ENCODE measurements around the gene C16orf95. TPM values are rescaled to one million over a fixed set of nuclear protein-coding genes. Genes with fewer than 3 reads are reported as not detected.

C16orf95 gene
- polyA plus RNA-seq, 3 donors from 2014 or later, result 3.2 to 7.7 (median 4.4) TPM

- H3K4me1 Mint-ChIP-seq, result peaks cover 0 to 1% of the 10 kb centered on the region in 2 donors
- peaks cover 4 to 16% (median 8%) of the 10 kb centered on the region in 3 donors for H3K36me3 Mint-ChIP-seq
- H3K27me3 Mint-ChIP-seq (ENCODE audit: low read depth in 3 of 3), result peaks cover 0 to 6% (median 0%) of the 10 kb centered on the region in 3 donors
- DNase-seq, result no peak
- H3K9me3 Mint-ChIP-seq, result no peaks in the 10 kb centered on the region
- H3K4me3 Mint-ChIP-seq, result no peak overlapping the region
- no peak overlapping the region for H3K27ac Mint-ChIP-seq
Measured at GRCh38 chr16:87356491-87356853, 39.3 kb upstream of the C16orf95 start.

GRCh38 chr16:87353613-87354012 lies 36.4 kb upstream of the C16orf95 start:
- no peak overlapping the region for H3K4me3 Mint-ChIP-seq
- H3K27me3 Mint-ChIP-seq (ENCODE audit: low read depth in 3 of 3), result peaks cover 0 to 2% (median 1%) of the 10 kb centered on the region in 3 donors
- H3K36me3 Mint-ChIP-seq, result peaks cover 0 to 9% (median 4%) of the 10 kb centered on the region in 3 donors
- no peak for DNase-seq
- no peak overlapping the region for H3K27ac Mint-ChIP-seq
- H3K4me1 Mint-ChIP-seq, result peaks cover 0 to 1% of the 10 kb centered on the region in 2 donors
- H3K9me3 Mint-ChIP-seq, result no peaks in the 10 kb centered on the region

GRCh38 chr16:87352818-87353217 lies 35.6 kb upstream of the C16orf95 start:
- Mint-ChIP-seq H3K4me3 (no peak overlapping the region), H3K27me3 (ENCODE audit: low read depth in 3 of 3) (peaks cover 0 to 2% (median 1%) of the 10 kb centered on the region in 3 donors), H3K27ac (no peak overlapping the region), H3K36me3 (peaks cover 0 to 4% (median 0%) of the 10 kb centered on the region in 3 donors), H3K4me1 (peaks cover 0 to 1% of the 10 kb centered on the region in 2 donors), H3K9me3 (no peaks in the 10 kb centered on the region)
- no peak for DNase-seq

GRCh38 chr16:87351320-87351698 lies 34.1 kb upstream of the C16orf95 start:
- H3K36me3 Mint-ChIP-seq, result peaks cover 0 to 1% (median 0%) of the 10 kb centered on the region in 3 donors
- peaks cover 0 to 1% of the 10 kb centered on the region in 2 donors for H3K4me1 Mint-ChIP-seq
- no peaks in the 10 kb centered on the region for H3K9me3 Mint-ChIP-seq
- H3K27me3 Mint-ChIP-seq (ENCODE audit: low read depth in 3 of 3), result peaks cover 0 to 2% (median 0%) of the 10 kb centered on the region in 3 donors
- peak overlapping the region in 1 of 6 donors; percentile 17 for H3K27ac Mint-ChIP-seq
- no peak for DNase-seq
- no peak overlapping the region for H3K4me3 Mint-ChIP-seq

- DNase-seq, result no peak
- Mint-ChIP-seq H3K27me3 (ENCODE audit: low read depth in 3 of 3) (peaks cover 0 to 2% (median 0%) of the 10 kb centered on the region in 3 donors), H3K27ac (no peak overlapping the region), H3K4me1 (peaks cover 1 to 2% of the 10 kb centered on the region in 2 donors), H3K36me3 (peaks cover 0 to under 1% (median 0%) of the 10 kb centered on the region in 3 donors), H3K4me3 (no peak overlapping the region), H3K9me3 (no peaks in the 10 kb centered on the region)
Measured at GRCh38 chr16:87350681-87351319, 33.6 kb upstream of the C16orf95 start.

GRCh38 chr16:87350031-87350430 lies 32.8 kb upstream of the C16orf95 start:
- no peaks in the 10 kb centered on the region for H3K9me3 Mint-ChIP-seq
- no peak for DNase-seq
- H3K27ac Mint-ChIP-seq, result peak overlapping the region in 1 of 6 donors; percentile 58
- peaks cover 0 to 2% (median 2%) of the 10 kb centered on the region in 3 donors for H3K27me3 Mint-ChIP-seq (ENCODE audit: low read depth in 3 of 3)
- H3K4me3 Mint-ChIP-seq, result no peak overlapping the region
- H3K4me1 Mint-ChIP-seq, result peaks cover 5 to 9% of the 10 kb centered on the region in 2 donors
- peaks cover 0 to 6% (median 5%) of the 10 kb centered on the region in 3 donors for H3K36me3 Mint-ChIP-seq

GRCh38 chr16:87348616-87349157 lies 31.5 kb upstream of the C16orf95 start:
- peaks cover 7 to 10% of the 10 kb centered on the region in 2 donors for H3K4me1 Mint-ChIP-seq
- no peak overlapping the region for H3K4me3 Mint-ChIP-seq
- no peak overlapping the region for H3K27ac Mint-ChIP-seq
- no peak for DNase-seq
- peaks cover 0 to 2% (median 2%) of the 10 kb centered on the region in 3 donors for H3K27me3 Mint-ChIP-seq (ENCODE audit: low read depth in 3 of 3)
- peaks cover 0 to 10% (median 5%) of the 10 kb centered on the region in 3 donors for H3K36me3 Mint-ChIP-seq
- no peaks in the 10 kb centered on the region for H3K9me3 Mint-ChIP-seq

- H3K4me1 Mint-ChIP-seq, result peaks cover 6 to 10% of the 10 kb centered on the region in 2 donors
- H3K4me3 Mint-ChIP-seq, result no peak overlapping the region
- H3K36me3 Mint-ChIP-seq, result peaks cover 0 to 10% (median 5%) of the 10 kb centered on the region in 3 donors
- no peak for DNase-seq
- H3K9me3 Mint-ChIP-seq, result no peaks in the 10 kb centered on the region
- peaks cover 0 to 2% (median 2%) of the 10 kb centered on the region in 3 donors for H3K27me3 Mint-ChIP-seq (ENCODE audit: low read depth in 3 of 3)
- H3K27ac Mint-ChIP-seq, result no peak overlapping the region
Measured at GRCh38 chr16:87347932-87348615, 30.9 kb upstream of the C16orf95 start.

GRCh38 chr16:87346517-87347060 lies 29.4 kb upstream of the C16orf95 start:
- Mint-ChIP-seq H3K27ac (peak overlapping the region in 1 of 6 donors; percentile 5), H3K9me3 (no peaks in the 10 kb centered on the region), H3K36me3 (peaks cover 0 to 13% (median 5%) of the 10 kb centered on the region in 3 donors), H3K4me3 (no peak overlapping the region), H3K27me3 (ENCODE audit: low read depth in 3 of 3) (peaks cover 0 to 2% (median 2%) of the 10 kb centered on the region in 3 donors), H3K4me1 (peaks cover 6 to 10% of the 10 kb centered on the region in 2 donors)
- DNase-seq, result no peak

GRCh38 chr16:87345726-87346424 lies 28.7 kb upstream of the C16orf95 start:
- H3K27me3 Mint-ChIP-seq (ENCODE audit: low read depth in 3 of 3), result peaks cover 0 to 2% (median 2%) of the 10 kb centered on the region in 3 donors
- H3K36me3 Mint-ChIP-seq, result peaks cover 0 to 13% (median 8%) of the 10 kb centered on the region in 3 donors
- peak overlapping the region; percentile 44 to 96 (median 90) for H3K27ac Mint-ChIP-seq
- no peak for DNase-seq
- H3K4me3 Mint-ChIP-seq, result peak overlapping the region in 3 of 5 donors; percentile 65 to 82 (median 72)
- H3K4me1 Mint-ChIP-seq, result peaks cover 6 to 10% of the 10 kb centered on the region in 2 donors
- no peaks in the 10 kb centered on the region for H3K9me3 Mint-ChIP-seq

- peak overlapping the region; percentile 55 to 96 (median 90) for H3K27ac Mint-ChIP-seq
- H3K9me3 Mint-ChIP-seq, result no peaks in the 10 kb centered on the region
- peaks cover 0 to 13% (median 8%) of the 10 kb centered on the region in 3 donors for H3K36me3 Mint-ChIP-seq
- H3K4me3 Mint-ChIP-seq, result peak overlapping the region in 4 of 5 donors; percentile 65 to 82 (median 71)
- peak; percentile 42 to 48 (median 43) for DNase-seq
- peaks cover 0 to 2% (median 2%) of the 10 kb centered on the region in 3 donors for H3K27me3 Mint-ChIP-seq (ENCODE audit: low read depth in 3 of 3)
- H3K4me1 Mint-ChIP-seq, result peaks cover 9 to 10% of the 10 kb centered on the region in 2 donors
Measured at GRCh38 chr16:87344931-87345631, 27.9 kb upstream of the C16orf95 start.

GRCh38 chr16:87344165-87344930 lies 27.2 kb upstream of the C16orf95 start:
- no peaks in the 10 kb centered on the region for H3K9me3 Mint-ChIP-seq
- H3K27ac Mint-ChIP-seq, result peak overlapping the region in 3 of 6 donors; percentile 37 to 65 (median 56)
- peaks cover 0 to 4% (median 2%) of the 10 kb centered on the region in 3 donors for H3K27me3 Mint-ChIP-seq (ENCODE audit: low read depth in 3 of 3)
- peak overlapping the region in 2 of 5 donors; percentile 32 to 40 for H3K4me3 Mint-ChIP-seq
- peaks cover 9 to 10% of the 10 kb centered on the region in 2 donors for H3K4me1 Mint-ChIP-seq
- peaks cover 0 to 14% (median 8%) of the 10 kb centered on the region in 3 donors for H3K36me3 Mint-ChIP-seq
- no peak for DNase-seq
